BLaER1 treated with 17β-estradiol and CSF1 and Interleukin-3, amounts not matched to agents 10 nM and 100 nM (cell line): ENCODE results near the gene SERGEF.

Experiments used
- H3K27ac ChIP-seq, 11 experiments: shearing (Covaris generic); formaldehyde crosslinking; 2 replicates each; pipeline ENCODE4 v1.8.1; 2022
- H3K27me3 ChIP-seq, 11 experiments: shearing (Covaris generic); formaldehyde crosslinking; 2 replicates each; pipeline ENCODE4 v1.8.1; 2022
- H3K36me3 ChIP-seq, 11 experiments: shearing (Covaris generic); formaldehyde crosslinking; 2 replicates each; pipeline ENCODE4 v1.8.1; 2022
- H3K4me1 ChIP-seq, 10 experiments: shearing (Covaris generic); formaldehyde crosslinking; 2 replicates each; pipeline ENCODE4 v1.8.1; 2022
- H3K4me2 ChIP-seq, 11 experiments: shearing (Covaris generic); formaldehyde crosslinking; 2 replicates each; pipeline ENCODE4 v1.8.1; 2022
- H3K4me3 ChIP-seq, 10 experiments: shearing (Covaris generic); formaldehyde crosslinking; 2 replicates each; pipeline ENCODE4 v1.8.1; 2022
- H3K9ac ChIP-seq, 11 experiments: shearing (Covaris generic); formaldehyde crosslinking; 2 replicates each; pipeline ENCODE4 v1.8.1; 2022
- H3K9me3 ChIP-seq, 11 experiments: shearing (Covaris generic); formaldehyde crosslinking; replicated peaks in 1 of 11; 2 replicates each; pipeline ENCODE4 v1.8.1; 2022
- H4K20me1 ChIP-seq, 11 experiments: shearing (Covaris generic); formaldehyde crosslinking; 2 replicates each; pipeline ENCODE4 v1.8.1; 2022
- Cebpa-rat ChIP-seq, 11 experiments: shearing (Covaris generic); IDR thresholded peaks; 2 replicates each; pipeline ENCODE4 v1.8.1; 2022

Gene SERGEF

GRCh38 chr11:17807034-17807433, 205.8 kb downstream of the SERGEF start:
- Histone ChIP-seq H3K27me3 (no peaks in the 10 kb centered on the region), H3K36me3 (peaks cover 0 to 10% (median 0%) of the 10 kb centered on the region in 11 experiments; a peak in 4 of 22 replicates), H3K9ac (no peak overlapping the region), H3K27ac (no peak overlapping the region), H3K9me3 (no peaks in the 10 kb centered on the region; a peak in 1 of 22 replicates), H3K4me3 (no peak overlapping the region), H3K4me1 (0 out of 20 replicates have a peak, but pooled peaks cover 0 to under 1% (median 0%) of the 10 kb centered on the region in 10 experiments), H3K4me2 (no peak overlapping the region), H4K20me1 (peaks cover 0 to 5% (median 0%) of the 10 kb centered on the region in 11 experiments; a peak in 1 of 22 replicates)
- TF ChIP-seq Cebpa-rat (IDR thresholded peaks at IDR 0.05) = no peak

GRCh38 chr11:17805873-17806272, 207.0 kb downstream of the SERGEF start:
- no peaks in the 10 kb centered on the region for H4K20me1 ChIP-seq
- H3K4me2 ChIP-seq = no peak overlapping the region
- peaks cover 0 to 10% (median 0%) of the 10 kb centered on the region in 11 experiments; a peak in 4 of 22 replicates for H3K36me3 ChIP-seq
- no peak overlapping the region for H3K27ac ChIP-seq
- TF ChIP-seq Cebpa-rat (IDR thresholded peaks at IDR 0.05) = no peak
- no peak overlapping the region for H3K9ac ChIP-seq
- no peaks in the 10 kb centered on the region for H3K4me1 ChIP-seq
- H3K9me3 ChIP-seq = no peaks in the 10 kb centered on the region; a peak in 1 of 22 replicates
- H3K4me3 ChIP-seq = no peak overlapping the region
- no peaks in the 10 kb centered on the region for H3K27me3 ChIP-seq

- no peaks in the 10 kb centered on the region for H4K20me1 ChIP-seq
- no peak overlapping the region for H3K4me2 ChIP-seq
- no peaks in the 10 kb centered on the region; a peak in 1 of 22 replicates for H3K9me3 ChIP-seq
- H3K4me1 ChIP-seq = no peaks in the 10 kb centered on the region
- peaks cover 0 to 10% (median 0%) of the 10 kb centered on the region in 11 experiments; a peak in 4 of 22 replicates for H3K36me3 ChIP-seq
- no peaks in the 10 kb centered on the region for H3K27me3 ChIP-seq
- H3K4me3 ChIP-seq = no peak overlapping the region
- no peak for TF ChIP-seq Cebpa-rat (IDR thresholded peaks at IDR 0.05)
- H3K27ac ChIP-seq = no peak overlapping the region
- H3K9ac ChIP-seq = no peak overlapping the region
Observed at GRCh38 chr11:17805043-17805442, 207.8 kb downstream of the SERGEF start.

GRCh38 chr11:17803754-17804334, 209.0 kb downstream of the SERGEF start:
- Histone ChIP-seq H3K4me3 (no peak overlapping the region), H3K9ac (no peak overlapping the region), H3K36me3 (peaks cover 0 to 10% (median 0%) of the 10 kb centered on the region in 11 experiments; a peak in 4 of 22 replicates), H3K4me2 (no peak overlapping the region), H3K27me3 (no peaks in the 10 kb centered on the region), H4K20me1 (no peaks in the 10 kb centered on the region), H3K4me1 (no peaks in the 10 kb centered on the region), H3K9me3 (no peaks in the 10 kb centered on the region), H3K27ac (no peak overlapping the region)
- TF ChIP-seq Cebpa-rat (IDR thresholded peaks at IDR 0.05) = no peak

- Histone ChIP-seq H3K4me3 (no peak overlapping the region), H4K20me1 (no peaks in the 10 kb centered on the region), H3K27ac (no peak overlapping the region), H3K4me1 (no peaks in the 10 kb centered on the region), H3K9me3 (no peaks in the 10 kb centered on the region), H3K9ac (no peak overlapping the region), H3K27me3 (no peaks in the 10 kb centered on the region), H3K4me2 (no peak overlapping the region), H3K36me3 (peaks cover 0 to 7% (median 0%) of the 10 kb centered on the region in 11 experiments; a peak in 2 of 22 replicates)
- TF ChIP-seq Cebpa-rat (IDR thresholded peaks at IDR 0.05) = no peak
Observed at GRCh38 chr11:17802491-17802890, 210.4 kb downstream of the SERGEF start.

- Histone ChIP-seq H3K4me3 (no peak overlapping the region), H3K4me1 (no peaks in the 10 kb centered on the region), H3K36me3 (no peaks in the 10 kb centered on the region), H3K9me3 (no peaks in the 10 kb centered on the region), H3K9ac (no peak overlapping the region), H4K20me1 (no peaks in the 10 kb centered on the region), H3K27ac (no peak overlapping the region), H3K4me2 (no peak overlapping the region), H3K27me3 (no peaks in the 10 kb centered on the region)
- no peak for TF ChIP-seq Cebpa-rat (IDR thresholded peaks at IDR 0.05)
Observed at GRCh38 chr11:17801166-17801565, 211.7 kb downstream of the SERGEF start.

- TF ChIP-seq Cebpa-rat (IDR thresholded peaks at IDR 0.05) = no peak
- Histone ChIP-seq H3K36me3 (no peaks in the 10 kb centered on the region), H4K20me1 (no peaks in the 10 kb centered on the region; a peak in 1 of 22 replicates), H3K9ac (no peak overlapping the region), H3K4me1 (no peaks in the 10 kb centered on the region), H3K27me3 (no peaks in the 10 kb centered on the region), H3K4me2 (no peak overlapping the region), H3K4me3 (no peak overlapping the region), H3K27ac (no peak overlapping the region), H3K9me3 (no peaks in the 10 kb centered on the region)
Observed at GRCh38 chr11:17799147-17799546, 213.7 kb downstream of the SERGEF start.

GRCh38 chr11:17798716-17799115, 214.1 kb downstream of the SERGEF start:
- Histone ChIP-seq H3K27ac (no peak overlapping the region), H3K4me3 (no peak overlapping the region)
- no peak for TF ChIP-seq Cebpa-rat (IDR thresholded peaks at IDR 0.05)

GRCh38 chr11:17798253-17798652, 214.6 kb downstream of the SERGEF start:
- Histone ChIP-seq H3K36me3 (no peaks in the 10 kb centered on the region), H3K9ac (no peak overlapping the region), H3K27ac (no peak overlapping the region), H3K4me3 (no peak overlapping the region), H3K4me1 (no peaks in the 10 kb centered on the region), H3K9me3 (no peaks in the 10 kb centered on the region), H4K20me1 (no peaks in the 10 kb centered on the region; a peak in 1 of 22 replicates), H3K4me2 (no peak overlapping the region), H3K27me3 (no peaks in the 10 kb centered on the region)
- no peak for TF ChIP-seq Cebpa-rat (IDR thresholded peaks at IDR 0.05)

More at GRCh38 chr11:17798716-17799115, 214.1 kb downstream of the SERGEF start:
- H3K4me2 ChIP-seq = no peak overlapping the region
- H3K9me3 ChIP-seq = no peaks in the 10 kb centered on the region
- H3K27me3 ChIP-seq = no peaks in the 10 kb centered on the region
- H4K20me1 ChIP-seq = no peaks in the 10 kb centered on the region; a peak in 1 of 22 replicates
- H3K36me3 ChIP-seq = no peaks in the 10 kb centered on the region
- no peaks in the 10 kb centered on the region for H3K4me1 ChIP-seq
- H3K9ac ChIP-seq = no peak overlapping the region

- Histone ChIP-seq H3K27ac (no peak overlapping the region), H4K20me1 (no peaks in the 10 kb centered on the region; a peak in 1 of 22 replicates), H3K4me2 (no peak overlapping the region), H3K27me3 (no peaks in the 10 kb centered on the region), H3K9me3 (no peaks in the 10 kb centered on the region), H3K4me3 (no peak overlapping the region), H3K36me3 (no peaks in the 10 kb centered on the region), H3K9ac (no peak overlapping the region), H3K4me1 (no peaks in the 10 kb centered on the region)
- TF ChIP-seq Cebpa-rat (IDR thresholded peaks at IDR 0.05) = no peak
Observed at GRCh38 chr11:17796154-17796553, 216.7 kb downstream of the SERGEF start.
